GDM1 (cell line): ENCODE measurements around the gene PRKCE.

Experiments
- DNase-seq: peaks from one replicate; lab custom pipeline; 2025; lab: John Stamatoyannopoulos, UW

PRKCE gene

GRCh38 chr2:45651415-45652089 is at the start of gene PRKCE:
TSS of gene PRKCE (plus strand) at chr2:45651675.
- DNase-seq, result peak; percentile 51

GRCh38 chr2:45602624-45603023 is 48.9 kb upstream of the PRKCE start:
- DNase-seq, result no peak

DNA sequence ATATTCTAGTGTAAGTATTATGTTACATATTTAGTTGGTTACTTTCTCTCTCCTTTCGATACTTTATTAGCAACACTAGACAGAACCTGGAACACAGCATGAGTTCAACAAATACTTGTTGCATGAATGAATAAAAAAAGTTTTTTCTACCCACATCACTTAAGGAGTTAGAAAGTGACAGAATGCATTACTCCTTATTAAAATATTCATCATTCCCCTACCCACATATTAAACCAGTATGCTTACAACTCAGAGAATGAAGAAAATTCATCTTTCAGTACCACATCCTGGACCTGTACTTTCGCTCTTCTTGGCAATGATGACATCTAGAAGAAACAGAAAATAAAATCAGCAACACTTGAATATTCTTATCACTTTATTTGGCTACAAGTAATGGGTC is 46.4 kb upstream of the PRKCE start:
- DNase-seq, result no peak

- no peak for DNase-seq
These were observed 44.7 kb upstream of the PRKCE start for GRCh38 chr2:45606796-45607195.

- DNase-seq, result no peak
These were observed 43.8 kb upstream of the PRKCE start for GRCh38 chr2:45607701-45608100.

DNA sequence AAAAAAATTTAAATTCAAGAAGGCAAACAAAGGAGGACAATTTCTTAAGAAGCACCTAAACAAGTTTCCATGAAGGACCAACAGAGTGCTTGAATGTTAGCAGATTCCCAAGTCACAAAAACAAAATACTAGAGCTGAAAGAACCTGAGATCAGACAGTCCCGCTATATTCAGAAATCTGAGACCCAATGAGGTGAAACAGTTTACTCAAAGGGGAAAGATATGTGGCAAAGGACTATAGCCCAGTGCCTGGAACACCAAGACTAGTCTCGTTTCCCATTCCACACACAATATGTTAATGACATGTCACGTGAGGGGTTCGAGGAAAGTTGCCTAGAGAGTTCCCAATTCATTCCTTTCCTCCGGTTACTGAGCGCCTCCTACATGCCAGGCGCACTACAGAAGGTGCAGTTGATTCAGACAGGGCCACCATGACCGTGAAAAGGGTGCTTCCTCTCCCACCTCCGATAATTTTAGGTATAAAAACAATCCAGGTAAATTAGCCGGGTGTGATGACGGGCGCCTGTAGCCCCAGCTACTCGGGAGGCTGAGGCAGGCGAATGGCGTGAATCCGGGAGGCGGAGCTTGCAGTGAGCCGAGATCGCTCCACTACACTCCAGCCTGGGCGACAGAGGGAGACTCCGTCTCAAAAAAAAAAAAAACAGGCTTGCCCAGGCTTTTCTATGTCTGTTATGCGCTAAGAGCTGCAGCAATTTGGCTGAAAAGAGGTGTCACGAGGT is 41.0 kb upstream of the PRKCE start:
- DNase-seq, result peak; percentile 28

DNA sequence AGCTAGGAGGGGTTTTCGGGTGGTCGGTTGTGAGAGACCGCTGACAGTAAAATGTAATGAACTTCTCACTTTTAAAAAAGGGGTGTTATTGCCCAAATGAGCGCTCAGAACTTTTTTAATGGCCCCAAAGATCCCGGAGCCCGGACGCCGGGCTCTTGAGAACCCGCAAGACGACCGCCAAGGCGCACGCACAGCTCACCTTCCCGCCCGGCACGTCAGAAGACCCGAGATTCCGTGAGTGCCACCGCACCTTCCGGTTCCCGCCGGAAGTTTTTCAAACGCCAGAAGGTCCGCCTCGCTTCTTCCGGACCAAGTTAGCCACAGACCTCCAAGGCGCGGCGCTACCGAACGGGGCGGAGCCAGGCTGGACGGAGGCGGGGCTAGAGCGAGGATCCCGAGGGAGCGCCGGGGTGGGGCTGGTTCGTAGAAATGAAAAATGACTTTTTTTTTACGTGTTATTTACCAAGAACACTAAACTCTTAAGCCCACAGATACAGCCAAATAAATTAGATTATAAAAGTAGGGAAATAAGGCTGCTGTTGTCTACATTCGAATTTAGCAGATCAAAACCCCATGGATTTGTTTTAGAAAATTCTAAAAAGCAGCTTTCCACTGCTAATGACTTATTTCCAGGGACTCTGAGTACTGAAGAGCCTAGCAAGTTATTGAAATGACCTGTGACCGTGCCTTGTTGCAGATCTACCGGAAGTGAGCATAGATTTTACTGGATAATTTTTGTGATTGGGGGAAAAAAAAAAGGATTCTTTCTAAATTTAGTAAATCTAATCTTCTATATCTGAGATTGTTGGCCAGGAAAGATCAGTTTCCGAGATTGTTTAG is 40.2 kb upstream of the PRKCE start, which contains the start of gene SRBD1:
SRBD1 (minus strand) TSS at position 248 of the 840 bp plus-strand sequence. CDS start 5,826 bp downstream, outside the sequence.
- DNase-seq, result peak; percentile 86

GRCh38 chr2:45612285-45612684 is 39.2 kb upstream of the PRKCE start:
- DNase-seq, result no peak

- no peak for DNase-seq
These were observed 38.7 kb upstream of the PRKCE start for GRCh38 chr2:45612731-45613130.

- DNase-seq, result no peak
These were observed 37.1 kb upstream of the PRKCE start for GRCh38 chr2:45614330-45614729.

GRCh38 chr2:45614871-45615415 is 36.5 kb upstream of the PRKCE start:
- no peak for DNase-seq

DNA sequence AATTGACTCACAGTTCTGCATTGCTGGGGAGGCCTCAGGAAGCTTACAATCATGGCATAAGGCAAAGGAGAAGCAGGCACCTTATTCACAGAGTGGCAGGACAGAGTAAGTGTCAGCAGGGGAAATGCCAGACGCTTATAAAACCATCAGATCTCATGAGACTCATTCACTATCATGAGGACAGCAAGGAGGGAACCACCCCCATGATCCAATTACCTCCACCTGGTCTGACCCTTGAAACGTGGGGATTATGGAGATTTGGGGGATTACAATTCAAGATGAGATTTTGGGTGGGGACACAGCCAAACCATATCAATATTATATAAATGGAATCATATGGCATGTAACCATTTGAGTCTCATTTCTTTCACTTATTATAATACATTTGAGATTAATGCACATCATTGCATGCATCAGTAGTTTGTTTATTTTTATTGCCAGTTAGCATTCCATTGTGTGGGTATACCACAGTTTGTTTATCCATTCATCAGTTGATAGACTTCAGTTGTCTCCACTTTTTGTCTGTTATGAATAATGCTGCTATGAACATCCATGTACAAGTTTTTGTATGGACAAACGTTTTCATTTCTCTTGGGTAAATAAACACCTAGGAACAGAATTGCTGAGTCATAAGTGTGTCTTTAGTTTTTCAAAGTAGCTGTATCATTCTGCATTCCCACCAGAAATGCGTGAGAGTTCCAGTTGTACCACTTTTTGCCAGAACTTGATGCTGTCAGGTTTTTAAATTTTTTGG is 34.6 kb upstream of the PRKCE start:
- no peak for DNase-seq

GRCh38 chr2:45617496-45617895 is 34.0 kb upstream of the PRKCE start:
- no peak for DNase-seq

- DNase-seq, result no peak
These were observed 29.0 kb upstream of the PRKCE start for GRCh38 chr2:45622336-45623075.

GRCh38 chr2:45623098-45623497 is 28.4 kb upstream of the PRKCE start:
- DNase-seq, result no peak

- no peak for DNase-seq
These were observed 25.7 kb upstream of the PRKCE start for GRCh38 chr2:45625824-45626223.

- DNase-seq, result no peak
These were observed 24.9 kb upstream of the PRKCE start for GRCh38 chr2:45626387-45627221.

DNA sequence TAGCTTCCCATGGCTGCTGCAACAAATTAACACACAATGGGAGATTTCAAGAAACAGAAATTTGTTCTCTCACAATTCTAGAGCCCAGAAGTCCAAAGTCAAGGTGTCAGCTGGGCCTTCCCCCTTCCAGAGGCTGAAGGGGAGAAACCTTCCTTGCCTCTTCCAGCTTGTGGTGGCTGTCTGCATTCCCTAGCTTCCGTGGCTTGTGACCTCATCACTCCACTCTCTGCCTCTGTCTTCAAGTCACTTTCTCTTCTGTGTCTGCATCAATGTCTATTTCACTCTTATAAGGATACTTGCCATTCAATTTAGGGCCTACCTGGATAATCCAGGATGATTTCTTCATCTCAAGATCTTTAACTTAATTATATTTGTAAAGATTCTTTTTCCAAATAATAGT is 23.6 kb upstream of the PRKCE start:
- DNase-seq, result no peak

DNA sequence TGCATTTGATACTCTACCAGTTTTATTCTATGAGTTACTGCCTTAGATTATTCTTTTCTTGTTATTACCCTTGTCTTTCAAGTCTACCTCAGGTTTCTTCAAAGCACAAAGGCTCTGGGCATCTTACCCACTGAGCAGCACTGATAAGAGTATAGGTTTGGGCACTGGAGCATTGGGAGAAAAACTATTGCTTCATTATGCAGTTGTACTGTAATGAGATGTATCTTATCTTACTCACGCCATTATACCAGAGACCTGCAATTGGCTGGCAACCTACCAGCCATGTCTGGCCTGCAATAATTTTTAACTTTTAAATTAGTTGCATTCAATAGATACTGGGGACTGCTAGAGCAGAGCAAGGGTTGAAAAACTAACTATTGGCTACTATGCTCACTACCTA is 21.5 kb upstream of the PRKCE start:
- no peak for DNase-seq

DNA sequence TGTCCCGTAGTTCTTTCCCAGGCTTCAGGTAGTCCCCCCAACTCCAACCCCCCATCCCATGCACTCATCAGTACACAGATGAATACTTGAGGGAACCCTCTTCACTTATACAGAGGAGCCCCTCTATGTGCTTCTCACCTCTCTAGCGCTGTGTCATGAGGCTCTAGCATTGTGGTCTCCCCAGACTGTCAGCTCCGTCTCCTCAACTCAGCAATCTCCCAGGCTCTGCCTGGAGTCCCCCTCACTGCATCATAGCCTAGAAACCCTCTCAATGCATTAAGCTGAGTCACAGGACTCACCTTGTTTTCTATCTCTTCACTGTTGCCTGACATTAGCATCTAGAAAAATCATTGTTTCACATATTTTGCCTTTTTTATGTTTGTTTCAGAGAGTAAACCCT is 20.2 kb upstream of the PRKCE start:
- no peak for DNase-seq
